NCI-H2196 (cell line): ENCODE measurements around the gene SH2D6.
"Not testable (repeated sequence)": the region's sequence is repeated elsewhere in the genome, so short reads cannot be mapped to it uniquely, and the experiment has no call there.

Source experiments
- DNase-seq: peaks from one replicate; lab custom pipeline; 2025; ENCODE audit not compliant: unreplicated experiment; lab: John Stamatoyannopoulos, UW

SH2D6 gene

GRCh38 chr2:85398426-85399182, 19.9 kb upstream of the SH2D6 start:
- no peak for DNase-seq

- no peak for DNase-seq
Measured at GRCh38 chr2:85399183-85399455, 19.4 kb upstream of the SH2D6 start.

DNA sequence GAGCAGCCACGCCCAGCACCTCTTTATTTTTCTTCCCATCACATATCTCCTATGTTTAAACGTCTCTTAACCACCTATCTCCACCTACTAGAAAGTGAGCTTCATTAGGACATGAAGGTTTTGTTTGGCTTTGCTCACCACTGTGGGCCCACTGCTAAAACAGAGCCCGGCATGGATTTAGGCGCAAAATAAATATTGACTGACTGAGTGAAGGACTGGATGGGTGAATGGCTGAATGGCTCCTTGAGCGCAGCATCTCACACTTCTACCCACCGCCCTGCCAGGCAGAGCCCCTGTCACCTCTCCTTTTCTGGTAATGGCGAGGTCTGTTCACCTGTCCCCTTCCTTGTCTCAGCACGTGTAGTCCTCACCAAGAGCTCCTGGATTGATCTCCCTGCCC, 18.5 kb upstream of the SH2D6 start:
- DNase-seq = no peak

- no peak for DNase-seq
Measured at GRCh38 chr2:85400541-85401463, 17.7 kb upstream of the SH2D6 start.

GRCh38 chr2:85401464-85401805, 17.1 kb upstream of the SH2D6 start:
- no peak for DNase-seq

- DNase-seq = no peak
Measured at GRCh38 chr2:85401844-85402243, 16.7 kb upstream of the SH2D6 start.

DNA sequence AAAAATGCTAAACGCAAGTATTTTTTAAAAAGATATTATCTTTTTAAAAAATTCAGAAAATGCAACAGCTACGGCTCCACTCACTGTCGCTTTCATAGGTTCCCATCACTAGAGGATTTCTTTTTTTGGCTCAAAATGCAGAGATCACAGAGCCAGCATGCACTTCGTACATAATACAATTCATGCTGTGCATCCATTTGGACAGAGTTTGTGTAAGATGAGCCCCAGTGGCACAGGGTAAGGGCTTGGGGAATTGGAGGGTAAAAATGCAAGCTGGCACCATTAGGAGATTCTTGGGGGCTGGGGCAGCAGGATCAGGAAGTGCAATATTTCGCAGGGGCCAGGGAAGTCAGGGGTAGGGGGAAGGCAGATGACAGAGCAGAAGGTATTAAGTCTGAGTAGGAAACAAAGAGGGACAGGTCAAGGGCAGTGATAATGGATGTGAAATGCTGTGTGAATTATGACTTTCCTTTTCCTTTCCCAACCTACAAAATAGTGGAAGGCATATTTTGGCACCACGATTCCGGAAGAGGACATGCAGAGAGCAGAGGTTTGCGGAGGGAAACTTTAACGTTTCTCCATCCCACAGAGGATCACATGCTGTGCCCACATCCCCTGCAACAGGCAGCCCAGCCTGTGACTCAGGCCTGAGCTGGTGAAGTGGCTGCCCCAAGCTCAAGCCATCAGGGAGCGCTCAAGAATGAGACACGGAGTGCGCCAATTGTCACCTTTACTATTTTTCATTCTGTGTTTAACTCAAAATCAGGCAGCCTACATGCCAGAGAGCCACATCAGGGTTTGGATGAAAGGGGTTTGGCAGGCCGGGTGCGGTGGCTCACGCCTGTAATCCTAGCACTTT, 13.1 kb upstream of the SH2D6 start:
- DNase-seq = no peak

- DNase-seq = no peak
Measured at GRCh38 chr2:85409845-85410583, 8.5 kb upstream of the SH2D6 start, which contains the start of gene CAPG. TSS of gene CAPG (minus strand) at chr2:85410366. CDS start at chr2:85402145, 8,221 bp downstream.

GRCh38 chr2:85410584-85411404, 7.7 kb upstream of the SH2D6 start:
- no peak for DNase-seq

GRCh38 chr2:85411405-85411748, 7.1 kb upstream of the SH2D6 start:
- DNase-seq = no peak

GRCh38 chr2:85413592-85414420, 4.7 kb upstream of the SH2D6 start:
- DNase-seq = no peak

DNA sequence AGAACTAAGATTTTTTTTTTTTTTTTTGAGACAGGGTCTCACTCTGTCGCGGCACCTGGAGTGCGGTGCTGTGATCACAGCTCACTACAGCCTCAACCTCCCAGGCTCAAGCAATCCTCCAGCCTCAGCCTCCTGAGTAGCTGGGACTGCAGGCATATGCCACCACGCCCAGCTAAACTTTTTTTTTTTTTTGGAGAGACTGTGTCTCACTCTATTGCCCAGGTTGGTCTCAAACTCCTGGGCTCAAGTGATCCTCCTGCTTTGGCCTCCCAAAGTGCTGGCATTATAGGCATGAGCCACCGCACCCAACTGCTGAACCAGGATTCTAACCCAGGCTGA, 4.1 kb upstream of the SH2D6 start:
- not testable (repeated sequence) for DNase-seq

DNA sequence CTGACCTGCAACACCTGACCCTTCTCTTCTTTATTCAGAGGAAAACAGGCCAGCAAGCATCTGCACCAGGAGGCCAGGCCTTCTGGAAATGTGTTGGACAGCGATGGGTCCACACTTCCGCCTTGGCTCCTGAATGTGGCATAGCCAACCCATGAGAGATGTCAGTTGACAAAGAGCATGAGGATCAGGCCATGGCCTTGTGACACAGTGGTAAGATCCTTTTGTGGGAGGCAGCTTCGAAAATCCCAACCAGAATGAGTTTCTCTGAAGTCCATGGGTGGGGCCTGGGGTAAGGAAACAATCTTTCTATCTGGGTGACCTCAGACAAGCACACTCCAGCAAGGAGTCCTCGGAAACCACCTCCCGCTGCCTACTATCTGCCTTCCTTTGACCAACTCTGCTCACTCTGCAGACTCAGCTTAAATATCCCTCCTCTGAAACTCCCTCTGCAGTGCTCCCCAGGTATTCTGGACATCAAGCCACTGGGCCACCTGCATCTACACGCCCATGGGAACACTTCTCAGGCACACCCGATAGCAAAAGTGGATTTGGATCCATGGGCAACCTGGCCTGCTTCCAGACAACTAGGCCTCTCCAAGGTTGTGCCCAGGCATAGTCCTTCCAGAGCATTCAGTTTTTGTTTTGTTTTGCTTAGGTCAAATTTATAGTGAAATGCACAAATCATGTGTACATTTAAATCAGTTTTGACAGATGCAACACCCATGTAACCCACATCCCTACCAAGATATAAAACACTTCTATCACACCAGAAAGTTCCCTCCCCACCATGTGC, 3.6 kb upstream of the SH2D6 start:
- DNase-seq = no peak

GRCh38 chr2:85415980-85416650, 2.4 kb upstream of the SH2D6 start:
- DNase-seq = no peak

DNA sequence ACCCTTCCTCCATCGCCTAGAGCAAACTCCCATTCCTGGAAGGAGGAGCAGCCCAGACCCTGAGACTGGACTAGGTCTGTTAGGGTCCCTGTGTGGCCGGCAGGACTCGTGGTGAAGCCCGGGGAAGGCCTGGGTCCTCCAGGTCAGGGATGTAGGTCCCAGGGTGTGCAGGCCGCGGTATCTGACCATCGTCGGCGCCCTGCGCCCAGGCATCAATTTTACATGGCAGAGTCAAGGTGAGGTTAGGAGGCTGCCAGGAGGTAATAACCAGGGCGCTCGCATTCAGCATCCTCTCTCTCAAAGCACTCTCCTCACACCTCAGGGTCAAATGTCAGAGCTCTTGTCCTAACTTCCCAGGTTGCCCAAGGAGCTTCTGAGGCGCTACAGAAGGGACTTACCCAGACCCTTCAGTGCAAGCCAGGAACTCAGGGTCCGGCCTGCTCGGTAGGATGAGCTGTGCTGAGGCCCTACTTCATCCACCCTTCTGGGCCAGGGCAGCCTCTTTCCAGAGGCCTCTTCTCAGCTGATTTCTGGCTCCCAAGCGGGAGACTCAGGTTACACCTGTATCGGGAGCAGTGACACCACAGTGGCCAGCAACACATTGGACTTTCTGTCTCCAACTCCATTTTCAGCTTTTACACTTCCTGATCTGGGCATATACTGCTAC, 628 bp downstream of the SH2D6 start:
- no peak for DNase-seq

GRCh38 chr2:85420536-85421259, 2.2 kb downstream of the SH2D6 start:
- DNase-seq = peak; percentile 76
